PC-3 (cell line): ENCODE data around the gene TPSG1. TPM values are rescaled to one million over a fixed set of nuclear protein-coding genes. Genes with fewer than 3 reads are reported as not detected.
"Not testable (repeated sequence)": the region's sequence is repeated elsewhere in the genome, so short reads cannot be mapped to it uniquely, and the experiment has no call there.

ENCODE experiments used
- ATAC-seq: fragments of 200-7000 bp; cut with Tn5 transposase; 2 replicates; pipeline ENCODE4 v1.9.1; 2020; ENCODE audit warnings: mild to moderate bottlenecking, moderate library complexity
- BruUV-seq: library from RNA; stranded (reverse); fragments of 400-500 nt; replicated peaks from 2 replicates; lab custom pipeline; 2021; lab: Mats Ljungman, UMichigan
- CTCF ChIA-PET: fragments of 300-600 bp; sonication (Branson Sonifier 250); formaldehyde crosslinking; loops from one replicate; lab custom pipeline; 2022; ENCODE audit warnings: antibody characterized with exemption; lab: Charles Lee
- POLR2A ChIA-PET: fragments of 300-600 bp; sonication (Branson Sonifier 250); formaldehyde crosslinking; loops from one replicate; lab custom pipeline; 2022; ENCODE audit warnings: antibody characterized with exemption; ENCODE audit not compliant: unreplicated experiment; lab: Charles Lee
- DNase-seq: peaks from one replicate; pipeline ENCODE4 v3.0.0-alpha.2; 2015
- H2AFZ ChIP-seq: fragments of 300-600 bp; sonication (generic); 2 replicates; pipeline ENCODE4 v1.6.0; 2016; ENCODE audit warnings: antibody characterized with exemption, low read length
- H3F3A ChIP-seq: fragments of 300-600 bp; sonication (generic); one replicate; pipeline ENCODE4 v1.6.0; 2017; ENCODE audit warnings: antibody characterized with exemption, low read length, control low read depth, mild to moderate bottlenecking; ENCODE audit not compliant: unreplicated experiment
- H3K27ac ChIP-seq: fragments of 300-600 bp; sonication (generic); 2 replicates; pipeline ENCODE4 v1.5.1; 2016; ENCODE audit warnings: mild to moderate bottlenecking, low read length
- H3K27me3 ChIP-seq: fragments of 300-600 bp; sonication (generic); 2 replicates; pipeline ENCODE4 v1.6.1; 2016; ENCODE audit warnings: low read length, mixed read lengths
- H3K36me3 ChIP-seq: fragments of 300-600 bp; sonication (generic); 2 replicates; pipeline ENCODE4 v1.6.1; 2016; ENCODE audit warnings: low read depth, mixed run types, low read length, mixed read lengths
- H3K4me1 ChIP-seq: fragments of 300-600 bp; sonication (generic); 2 replicates; pipeline ENCODE4 v1.5.1; 2016; ENCODE audit warnings: low read length; ENCODE audit not compliant: insufficient read depth
- H3K4me2 ChIP-seq: fragments of 300-600 bp; sonication (generic); 2 replicates; pipeline ENCODE4 v1.6.0; 2016; ENCODE audit warnings: low read length
- H3K4me3 ChIP-seq: fragments of 300-600 bp; sonication (generic); 2 replicates; pipeline ENCODE4 v1.5.1; 2016; ENCODE audit warnings: mild to moderate bottlenecking, low read length, mixed read lengths
- H3K79me2 ChIP-seq: fragments of 300-600 bp; sonication (generic); 2 replicates; pipeline ENCODE4 v1.6.1; 2017; ENCODE audit warnings: low read length, mixed read lengths
- H3K9ac ChIP-seq: fragments of 300-600 bp; sonication (generic); 2 replicates; pipeline ENCODE4 v1.6.0; 2016; ENCODE audit warnings: mild to moderate bottlenecking, low read length
- H3K9me2 ChIP-seq: fragments of 300-600 bp; sonication (generic); replicated peaks from 2 replicates; pipeline ENCODE4 v1.6.1; 2016; ENCODE audit warnings: mixed run types, low read length, mixed read lengths
- H3K9me3 ChIP-seq: fragments of 300-600 bp; sonication (generic); 2 replicates; pipeline ENCODE4 v1.6.1; 2016; ENCODE audit warnings: low read length, mixed read lengths
- H4K20me1 ChIP-seq: fragments of 300-600 bp; sonication (generic); 2 replicates; pipeline ENCODE4 v1.6.1; 2016; ENCODE audit warnings: low read length, mixed read lengths
- EZH2 ChIP-seq: fragments of 300-600 bp; sonication (generic); IDR thresholded peaks from one replicate; pipeline ENCODE4 v1.6.1; 2017; ENCODE audit warnings: antibody characterized with exemption, mild to moderate bottlenecking, low read length; ENCODE audit not compliant: unreplicated experiment
- EZH2phosphoT487 ChIP-seq: fragments of 300-600 bp; sonication (generic); IDR thresholded peaks from 2 replicates; pipeline ENCODE4 v1.6.1; 2018; ENCODE audit warnings: mild to moderate bottlenecking, antibody characterized with exemption, low read length, borderline replicate concordance
- intact Hi-C: fragments of 100-400 bp; cut with micrococcal nuclease; formaldehyde crosslinking; loops from 2 replicates; pipeline ENCODE4 v1.9.0; 2023
- total RNA-seq: library from RNA; depleted of rRNA; stranded (reverse); fragments of >200 nt; gene quantifications from 2 replicates; pipeline ENCODE4 v1.2.3, GENCODE V29; 2014
- TF ChIP-seq, protein P1 (sequence below): fragments of 300-600 bp; sonication (generic); conservative IDR thresholded peaks from 2 replicates; pipeline ENCODE4 v1.5.1; 2017; ENCODE audit warnings: antibody characterized with exemption, low read depth, mild to moderate bottlenecking, low read length

The TPSG1 gene
- total RNA-seq, 1 experiment from 2014 or later = not detected

DNA sequence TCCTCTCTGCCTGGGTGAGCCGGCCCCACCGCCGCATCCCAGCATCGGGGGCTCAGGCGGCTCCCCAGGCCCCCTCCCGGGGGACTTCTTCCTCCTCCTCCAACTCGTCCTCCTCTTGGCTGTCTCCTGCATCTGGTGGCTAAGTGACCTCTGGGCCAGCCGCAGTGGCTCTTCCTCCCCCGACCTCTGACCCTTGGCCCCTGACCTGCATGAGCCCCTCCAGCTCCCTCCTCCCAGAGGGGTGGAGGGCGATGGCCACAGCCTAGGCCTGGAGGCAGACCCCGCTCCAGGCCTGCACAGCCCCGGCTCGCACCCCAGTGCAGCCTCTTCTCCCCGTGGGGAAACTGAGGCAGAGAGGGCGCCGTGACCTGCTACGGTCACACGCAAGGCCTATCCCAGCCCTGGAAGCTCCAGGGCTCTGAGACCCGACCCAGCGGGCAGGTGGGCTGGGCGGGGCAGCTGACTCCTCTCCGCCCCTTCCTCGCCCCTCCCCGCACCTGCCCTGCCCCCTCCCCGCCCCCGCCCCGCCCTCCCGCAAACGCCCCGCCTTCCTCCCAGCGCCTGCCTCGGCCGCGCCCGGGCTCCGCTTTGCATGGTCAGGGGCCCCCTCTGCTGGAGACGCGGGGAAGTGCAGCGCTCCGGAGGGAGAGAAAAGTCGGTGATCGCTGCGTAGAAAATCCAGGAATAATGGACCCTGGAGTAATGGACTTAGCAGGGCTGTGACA, 24.1 kb upstream of the TPSG1 start:
- H3K4me3 ChIP-seq, H3K4me1 ChIP-seq, H3K4me2 ChIP-seq, H3K9ac ChIP-seq, H2AFZ ChIP-seq, intact Hi-C loops, H3K27ac ChIP-seq, H3K27me3 ChIP-seq, DNase-seq, CTCF ChIA-PET, H3K9me2 ChIP-seq, BruUV-seq, ATAC-seq, H4K20me1 ChIP-seq, H3K79me2 ChIP-seq, H3K9me3 ChIP-seq, H3F3A ChIP-seq, POLR2A ChIA-PET, H3K36me3 ChIP-seq: not testable (repeated sequence)

DNA sequence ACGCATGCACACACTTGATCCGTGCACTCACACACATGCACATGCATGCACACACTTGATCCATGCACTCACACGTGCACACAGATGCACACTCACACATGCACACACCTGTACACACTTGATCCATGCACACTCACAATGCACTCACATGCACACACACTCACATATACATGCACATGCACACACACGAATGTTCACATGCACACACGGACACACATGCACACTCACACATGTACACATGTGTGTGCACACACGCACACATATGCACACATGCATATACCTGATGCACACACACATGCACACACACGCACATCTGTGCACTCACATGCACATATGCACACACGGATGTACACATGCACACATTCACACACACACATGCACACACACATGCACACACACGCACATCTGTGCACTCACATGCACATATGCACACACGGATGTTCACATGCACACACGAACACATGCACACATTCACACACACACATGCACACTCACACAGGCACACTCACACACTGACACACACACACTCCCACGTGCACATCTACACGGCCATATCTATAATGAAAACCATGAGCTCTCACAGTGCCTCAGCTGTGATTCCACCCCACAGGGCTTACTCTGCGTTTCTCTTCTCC, 23.0 kb upstream of the TPSG1 start:
- DNase-seq, H3K27me3 ChIP-seq, H3K36me3 ChIP-seq, CTCF ChIA-PET, H3K79me2 ChIP-seq, H3K27ac ChIP-seq, ATAC-seq, H3F3A ChIP-seq, H3K4me3 ChIP-seq, POLR2A ChIA-PET, H3K9me3 ChIP-seq, BruUV-seq, H3K9ac ChIP-seq, H3K4me1 ChIP-seq, H3K4me2 ChIP-seq, H3K9me2 ChIP-seq, H2AFZ ChIP-seq, intact Hi-C loops, H4K20me1 ChIP-seq: not testable (repeated sequence)

DNA sequence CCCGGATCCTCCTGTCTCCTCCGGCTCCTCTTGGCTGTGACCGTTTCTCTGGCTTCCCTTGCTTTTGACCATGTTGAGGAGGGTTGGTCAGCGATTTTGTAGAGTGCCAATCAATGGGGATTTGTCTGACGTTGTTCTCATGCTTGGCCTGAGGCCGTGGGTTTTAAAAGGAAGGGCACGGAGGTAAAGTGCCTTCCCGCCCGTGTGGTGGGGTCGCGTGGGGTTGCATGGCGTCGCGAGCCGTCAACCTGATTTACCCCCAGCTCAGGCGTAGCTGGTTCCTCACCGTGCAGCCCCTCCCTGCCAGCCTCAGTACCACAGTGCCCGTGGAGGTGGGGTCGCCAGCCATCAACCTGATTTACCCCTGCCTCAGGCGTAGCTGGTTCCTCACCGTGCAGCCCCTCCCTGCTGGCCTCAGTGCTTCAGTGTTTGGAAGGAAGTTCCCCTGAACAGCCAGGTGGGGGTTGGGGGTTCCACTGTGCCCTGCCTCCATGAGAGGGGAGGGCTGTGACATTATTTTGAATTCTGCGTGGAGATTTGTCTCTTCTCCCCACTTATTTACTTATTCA, 20.5 kb upstream of the TPSG1 start:
- Histone ChIP-seq H3K9me3 (no peaks in the 10 kb centered on the region), H2AFZ (no peak overlapping the region), H3K79me2 (no peaks in the 10 kb centered on the region), H3F3A (no peaks in the 10 kb centered on the region), H3K36me3 (no peaks in the 10 kb centered on the region), H3K9me2 (no peaks in the 10 kb centered on the region), H3K9ac (no peak overlapping the region), H3K27ac (no peak overlapping the region), H3K27me3 (no peaks in the 10 kb centered on the region), H4K20me1 (no peaks in the 10 kb centered on the region), H3K4me3 (no peak overlapping the region), H3K4me1 (no peaks in the 10 kb centered on the region), H3K4me2 (no peak overlapping the region)
- TF ChIP-seq EZH2 (no peak), EZH2phosphoT487 (no peak)
- TF ChIP-seq, protein P1, sequence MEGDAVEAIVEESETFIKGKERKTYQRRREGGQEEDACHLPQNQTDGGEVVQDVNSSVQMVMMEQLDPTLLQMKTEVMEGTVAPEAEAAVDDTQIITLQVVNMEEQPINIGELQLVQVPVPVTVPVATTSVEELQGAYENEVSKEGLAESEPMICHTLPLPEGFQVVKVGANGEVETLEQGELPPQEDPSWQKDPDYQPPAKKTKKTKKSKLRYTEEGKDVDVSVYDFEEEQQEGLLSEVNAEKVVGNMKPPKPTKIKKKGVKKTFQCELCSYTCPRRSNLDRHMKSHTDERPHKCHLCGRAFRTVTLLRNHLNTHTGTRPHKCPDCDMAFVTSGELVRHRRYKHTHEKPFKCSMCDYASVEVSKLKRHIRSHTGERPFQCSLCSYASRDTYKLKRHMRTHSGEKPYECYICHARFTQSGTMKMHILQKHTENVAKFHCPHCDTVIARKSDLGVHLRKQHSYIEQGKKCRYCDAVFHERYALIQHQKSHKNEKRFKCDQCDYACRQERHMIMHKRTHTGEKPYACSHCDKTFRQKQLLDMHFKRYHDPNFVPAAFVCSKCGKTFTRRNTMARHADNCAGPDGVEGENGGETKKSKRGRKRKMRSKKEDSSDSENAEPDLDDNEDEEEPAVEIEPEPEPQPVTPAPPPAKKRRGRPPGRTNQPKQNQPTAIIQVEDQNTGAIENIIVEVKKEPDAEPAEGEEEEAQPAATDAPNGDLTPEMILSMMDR = no peak
- no TSS peak for BruUV-seq
- DNase-seq = no peak
- intact Hi-C loops = no loop called here
- ATAC-seq = no peak
- ChIA-PET POLR2A (no interaction called here), CTCF (no interaction called here)
